Adrenal gland (tissue), 12 donors: ENCODE results near the gene ZSWIM6. TPM values are rescaled to one million over a fixed set of nuclear protein-coding genes. Genes with fewer than 3 reads are reported as not detected.

Source experiments
- DNase-seq, 7 donors: peaks; one replicate each; pipeline ENCODE4 v3.0.0-alpha.2; 2019 to 2020
- H3K27ac ChIP-seq, 5 donors: fragments of 200-600 bp; sonication (generic) in 4 of 5; 1 replicate in 3 of 5; 2 replicates in 2 of 5; pipeline versions ENCODE4 v1.5.1 to v1.8.0; 2016 to 2020; ENCODE audit warnings: mild to moderate bottlenecking in 1 of 5
- H3K27me3 ChIP-seq: fragments of 200-600 bp; 2 replicates; pipeline ENCODE4 v1.8.0; 2021
- H3K36me3 ChIP-seq, 2 donors: fragments of 200-600 bp; replicated peaks in 1 of 2; 1 replicate in 1 of 2; 2 replicates in 1 of 2; pipeline versions ENCODE4 v1.5.1 to v1.8.0; 2018 to 2022
- H3K4me1 ChIP-seq, 2 donors: fragments of 200-600 bp; replicated peaks in 1 of 2; 1 replicate in 1 of 2; 2 replicates in 1 of 2; pipeline versions ENCODE4 v1.5.1 to v1.8.0; 2018 to 2021
- H3K4me3 ChIP-seq, 4 donors: fragments of 200-600 bp; sonication (generic) in 3 of 4; one replicate each; pipeline ENCODE4 v1.5.1; 2016 to 2018
- H3K9me3 ChIP-seq, 3 donors: fragments of 200-600 bp; sonication (generic) in 1 of 3; replicated peaks in 1 of 3; 1 replicate in 2 of 3; 2 replicates in 1 of 3; pipeline versions ENCODE4 v1.5.1 to v1.8.0; 2016 to 2021
- CTCF ChIP-seq, 6 experiments: fragments of 450-650 bp in 4 of 6; fragments of 200-600 bp in 2 of 6; sonication (generic) in 1 of 6; IDR thresholded peaks; 1 replicate in 5 of 6; 2 replicates in 1 of 6; pipeline versions ENCODE4 v1.5.1 to v1.8.0; 2016 to 2021; ENCODE audit warnings: antibody characterized with exemption in 6 of 6, mild to moderate bottlenecking in 2 of 6, moderate library complexity in 1 of 6
- POLR2A ChIP-seq, 2 donors: fragments of 450-650 bp; IDR thresholded peaks; one replicate each; pipeline ENCODE4 v1.6.1; 2017; ENCODE audit warnings: antibody characterized with exemption in 2 of 2, mild to moderate bottlenecking in 2 of 2, moderate library complexity in 1 of 2
- WGBS, 4 donors: extraction: QIAGEN DNeasy Blood & Tissue Kit in 2 of 4; methylation state at CpG; one replicate each; pipeline versions ENCODE4 v1.1.5 to v1.1.7; 2013 to 2017; 5-methylcytosine and 5-hydroxymethylcytosine counted together
- intact Hi-C, 2 donors: fragments of 100-400 bp; cut with DNase I; formaldehyde crosslinking; loops; one replicate each; pipeline versions ENCODE4 v1.14.1 to v1.15.0; 2022 to 2023
- polyA plus RNA-seq, 3 donors: library from polyadenylated mRNA; stranded (reverse); fragments of 200-250 nt in 2 of 3; fragments of 350-450 nt in 1 of 3; fragmentation: Illumina TruSeq in 1 of 3; extraction: RNeasy Lipid Tissue Mini Kit (QIAGEN cat#74804) in 1 of 3; gene quantifications; one replicate each; pipeline ENCODE4 v1.2.3, GENCODE V29; 2013 to 2014
- total RNA-seq, 9 donors: library from RNA; depleted of rRNA in 4 of 9; stranded (reverse); fragments of >200 nt in 4 of 9; fragments of 120-200 nt in 1 of 9; fragmentation: NEBNext Ultra II Directional in 1 of 9; extraction: Animal tissue kit (Norgen Biotek cat#: 25700) in 1 of 9; gene quantifications; one replicate each; pipeline versions ENCODE4 v1.1.0 to v1.2.4, GENCODE V29; 2013 to 2023
- donor health status: healthy with polysubstance abuse.
- donor health status: Bipolar disorder and iron deficiency.
- donor health status: DM: yes; HTN: yes; CAD: no.
- donor health status: DM: no; HTN: no; CAD: no.
- donor health status: DM: no; HTN: no; CAD: no.
- donor health status: DM: yes; HTN: yes; CAD: no.

The ZSWIM6 gene
- total and polyA plus RNA-seq, 12 donors: 5.5 to 14.6 (median 8.3) TPM

DNA sequence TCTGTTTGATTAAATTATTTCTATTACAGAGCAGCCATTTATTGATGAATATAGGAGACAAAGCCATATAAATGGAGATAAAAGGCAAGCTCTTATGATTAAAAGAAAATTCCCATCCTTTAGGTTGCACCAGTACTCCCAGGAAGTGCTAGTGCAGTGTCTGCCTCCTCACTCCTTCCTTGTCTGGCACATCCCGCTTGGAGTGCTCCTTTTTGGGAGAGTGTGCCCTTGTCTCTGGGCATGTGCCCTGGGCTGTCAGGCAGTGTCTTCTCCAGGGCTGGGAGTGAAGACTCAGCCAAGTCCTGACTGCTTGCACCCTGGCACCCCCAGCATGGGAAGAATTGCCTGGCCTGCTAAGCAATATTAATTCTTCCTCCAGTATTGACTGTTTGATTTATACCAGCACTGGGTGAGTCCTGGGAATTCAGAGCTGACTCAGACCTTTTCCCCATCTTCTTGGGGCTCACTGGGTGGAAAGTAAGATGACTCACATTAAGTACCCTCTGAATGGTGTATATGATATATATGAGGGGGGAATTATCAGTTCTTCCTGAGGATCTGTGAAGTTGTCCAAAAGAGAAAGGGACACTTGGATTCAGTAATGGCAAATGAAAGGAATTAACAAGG is 62.1 kb downstream of the ZSWIM6 start:
- H3K9me3 ChIP-seq: no peaks in the 10 kb centered on the region
- H3K27ac ChIP-seq: no peak overlapping the region
- no peak for DNase-seq
- no peaks in the 10 kb centered on the region for H3K27me3 ChIP-seq
- TF ChIP-seq POLR2A (IDR thresholded peaks at IDR 0.05) (no peak), CTCF (IDR thresholded peaks at IDR 0.05) (no peak)
- H3K36me3 ChIP-seq: no peaks in the 10 kb centered on the region
- intact Hi-C loops: loop anchor here in 1 of 2 donors (10.0 kb wide), 1 partner anchor 81 kb away; no protein-coding TSS in a partner anchor
- peaks cover 0 to 1% of the 10 kb centered on the region in 2 donors for H3K4me1 ChIP-seq
- no peak overlapping the region for H3K4me3 ChIP-seq
- 88 to 100% (median 95%) methylated on average over 1 of the region's 1 CpG for WGBS, 4 donors

DNA sequence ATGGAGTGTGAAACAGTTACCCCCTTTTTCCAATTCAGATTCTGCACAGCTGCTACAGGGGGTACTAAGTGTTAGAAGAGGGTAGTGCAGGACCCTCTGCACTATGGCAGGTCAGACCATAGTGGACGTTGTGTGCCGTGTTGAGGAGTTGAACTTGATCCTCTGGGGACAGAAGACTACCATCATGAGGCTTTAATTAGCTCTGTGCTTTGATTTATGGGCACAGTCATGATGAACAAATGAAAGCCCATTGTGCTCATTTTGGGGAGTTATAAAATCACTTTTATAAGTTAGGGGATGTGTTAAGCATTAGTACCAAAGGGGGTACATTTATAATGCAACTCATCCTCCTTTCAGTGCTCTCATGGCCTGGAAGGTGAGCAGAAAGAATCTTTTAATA is 62.7 kb downstream of the ZSWIM6 start:
- Histone ChIP-seq H3K27me3 (no peaks in the 10 kb centered on the region), H3K36me3 (no peaks in the 10 kb centered on the region), H3K4me1 (no peaks in the 10 kb centered on the region), H3K9me3 (no peaks in the 10 kb centered on the region), H3K4me3 (no peak overlapping the region), H3K27ac (no peak overlapping the region)
- 55 to 100% (median 86%) methylated on average over 2 of the region's 2 CpGs for WGBS, 4 donors
- intact Hi-C loops: loop anchor here in 1 of 2 donors (10.0 kb wide), 1 partner anchor 80 kb away; no protein-coding TSS in a partner anchor
- TF ChIP-seq POLR2A (IDR thresholded peaks at IDR 0.05) (no peak), CTCF (IDR thresholded peaks at IDR 0.05) (no peak)
- DNase-seq: no peak

- Histone ChIP-seq H3K4me1 (peaks cover 0 to 20% of the 10 kb centered on the region in 2 donors), H3K9me3 (no peaks in the 10 kb centered on the region), H3K27ac (no peak overlapping the region), H3K4me3 (no peak overlapping the region), H3K36me3 (no peaks in the 10 kb centered on the region), H3K27me3 (no peaks in the 10 kb centered on the region)
- intact Hi-C loops: loop anchor here in 1 of 2 donors (10.0 kb wide), 1 partner anchor 78 kb away; no protein-coding TSS in a partner anchor
- 14 to 25% (median 18%) methylated on average over 1 of the region's 1 CpG for WGBS, 4 donors
- TF ChIP-seq CTCF (IDR thresholded peaks at IDR 0.05): no peak
- no peak for TF ChIP-seq POLR2A (IDR thresholded peaks at IDR 0.05)
- no peak for DNase-seq
These were observed 65.2 kb downstream of the ZSWIM6 start for GRCh38 chr5:61397238-61397637.

GRCh38 chr5:61397937-61398336 is 65.9 kb downstream of the ZSWIM6 start:
- WGBS, 4 donors: 97 to 100% (median 98%) methylated on average over 2 of the region's 2 CpGs; no CpG with 5 or more reads in 1 of the 4 donors
- Histone ChIP-seq H3K9me3 (no peaks in the 10 kb centered on the region), H3K27ac (no peak overlapping the region), H3K4me3 (no peak overlapping the region), H3K4me1 (peaks cover 0 to 27% of the 10 kb centered on the region in 2 donors), H3K36me3 (no peaks in the 10 kb centered on the region), H3K27me3 (no peaks in the 10 kb centered on the region)
- intact Hi-C loops: loop anchor here in 1 of 2 donors (10.0 kb wide), 1 partner anchor 77 kb away; no protein-coding TSS in a partner anchor
- no peak for DNase-seq
- TF ChIP-seq CTCF (IDR thresholded peaks at IDR 0.05) (no peak), POLR2A (IDR thresholded peaks at IDR 0.05) (no peak)
